Measurements from ENCODE around the gene PPP2R5E.
"Not testable (repeated sequence)": the region's sequence is repeated elsewhere in the genome, so short reads cannot be mapped to it uniquely, and the experiment has no call there.

The PPP2R5E gene

DNA sequence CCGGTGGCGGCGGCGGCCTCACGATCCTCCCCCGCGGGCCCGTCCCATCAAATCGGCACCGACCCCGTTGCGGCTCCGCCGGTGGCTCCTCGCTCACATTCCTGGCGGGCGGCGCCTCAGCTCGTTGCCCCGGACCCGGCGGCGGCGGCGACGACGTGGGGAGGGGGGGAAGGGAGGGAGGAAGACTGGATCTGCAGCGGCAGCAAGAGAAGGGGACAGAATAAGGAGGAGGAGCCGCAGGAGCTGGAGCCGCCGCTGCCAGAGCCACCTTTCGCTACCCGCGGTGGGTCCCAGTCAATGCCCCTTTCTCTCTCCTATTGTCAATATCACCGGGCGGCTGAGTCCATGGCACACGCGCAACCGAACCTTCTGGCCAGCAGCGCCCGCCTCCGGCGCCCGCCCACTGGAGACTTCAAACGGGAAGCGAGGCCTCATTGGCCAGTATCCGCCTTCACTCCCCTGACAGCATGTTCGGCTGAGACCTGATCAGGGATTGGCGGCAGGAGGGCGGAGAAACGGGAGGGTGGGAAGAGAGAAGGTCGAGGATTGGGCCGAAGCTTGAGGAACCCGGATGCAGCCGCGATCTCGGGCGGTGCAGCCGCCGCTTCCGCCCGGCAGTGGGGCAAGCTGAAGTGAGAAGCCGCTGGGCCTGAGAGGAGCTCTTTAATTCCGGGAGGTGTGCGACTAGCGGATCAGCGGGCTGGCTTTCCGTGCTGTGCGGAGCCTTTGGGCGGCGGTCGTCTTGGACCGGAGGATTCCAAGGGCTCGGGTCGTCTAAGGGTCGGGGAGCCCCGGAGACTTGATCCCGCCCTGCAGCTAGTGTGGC, at the start of gene PPP2R5E:
Gene PPP2R5E, minus strand, starts transcription at position 378 of the 826 bp plus-strand sequence. CDS start 3,692 bp downstream, outside the sequence.
- DNase-seq = peak; percentile 90 to 96 (median 94)

DNA sequence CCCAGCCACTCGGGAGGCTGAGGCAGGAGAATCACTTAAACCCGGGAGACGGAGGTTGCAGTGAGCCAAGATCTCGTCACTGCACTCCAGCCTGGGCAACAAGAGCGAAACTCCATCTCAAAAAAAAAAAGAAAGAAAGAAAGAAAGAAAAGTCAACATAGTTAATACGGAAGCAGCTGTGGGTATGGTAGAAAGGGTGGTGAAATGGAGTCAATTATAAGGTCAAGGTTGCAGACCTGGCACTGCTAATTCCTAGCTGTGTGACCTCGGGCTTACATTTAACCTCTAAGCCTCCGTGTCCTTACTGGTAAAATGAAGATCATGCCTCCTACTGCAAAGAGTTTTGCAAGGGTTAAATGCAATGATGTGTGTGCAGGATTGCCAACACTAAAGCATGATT, 39.9 kb upstream of the PPP2R5E start:
- not testable (repeated sequence) for DNase-seq

DNA sequence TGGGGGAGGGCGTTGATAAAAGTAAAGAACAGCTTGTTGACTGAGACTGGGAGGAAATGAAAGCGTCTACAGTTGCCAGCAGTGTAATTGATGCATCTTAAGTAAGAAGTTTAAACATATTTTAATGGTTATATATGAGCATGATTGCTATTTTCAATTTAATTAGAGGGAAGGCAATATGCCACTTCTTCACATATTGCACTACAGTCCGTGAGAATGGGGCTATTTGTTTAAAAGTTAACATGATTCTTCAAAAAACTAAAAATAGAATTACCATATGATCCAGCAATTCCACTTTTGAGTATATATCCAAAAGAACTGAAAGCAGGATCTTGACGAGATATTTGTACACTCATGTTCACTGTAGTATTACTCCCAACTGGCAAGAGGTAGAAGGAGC, 38.3 kb upstream of the PPP2R5E start:
- DNase-seq = no peak

DNA sequence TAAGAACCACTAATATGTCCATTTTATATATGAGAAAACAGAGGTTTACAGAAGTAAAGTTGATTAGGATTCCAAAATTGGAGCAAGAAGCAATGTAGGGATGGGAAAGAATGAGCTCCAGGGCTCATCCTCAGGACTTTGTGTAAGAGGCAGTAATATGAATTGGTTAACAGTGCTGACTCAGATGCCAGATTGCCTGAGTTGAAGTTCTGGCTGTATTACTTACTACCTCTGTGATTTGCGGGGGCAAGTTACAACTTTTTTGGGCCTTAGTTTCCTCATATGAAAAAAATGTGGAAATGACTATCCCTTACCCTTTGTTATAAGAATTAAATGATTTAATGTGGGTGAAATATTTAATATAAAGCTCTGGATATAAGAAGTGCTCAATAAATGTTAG, 35.1 kb upstream of the PPP2R5E start:
- DNase-seq = no peak

DNA sequence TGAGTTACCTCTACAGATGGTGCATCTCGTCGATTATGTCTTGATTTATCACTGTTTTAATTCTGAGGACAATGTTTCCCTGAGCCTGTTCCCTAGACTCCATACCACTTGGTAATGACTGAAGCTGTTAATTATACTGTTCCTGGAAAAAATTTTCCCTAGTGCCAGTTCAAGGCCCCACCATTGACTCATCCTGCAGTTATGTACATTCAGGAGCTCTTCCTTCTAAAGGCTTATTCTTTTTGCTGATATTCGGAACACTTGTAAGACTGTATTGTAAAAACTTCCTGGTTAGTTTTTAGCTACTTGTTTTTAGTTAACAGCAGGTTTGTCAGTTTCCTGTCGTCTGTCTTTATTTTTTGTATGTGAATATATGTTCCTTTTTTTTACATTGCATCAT, 30.4 kb upstream of the PPP2R5E start:
- DNase-seq = no peak

DNA sequence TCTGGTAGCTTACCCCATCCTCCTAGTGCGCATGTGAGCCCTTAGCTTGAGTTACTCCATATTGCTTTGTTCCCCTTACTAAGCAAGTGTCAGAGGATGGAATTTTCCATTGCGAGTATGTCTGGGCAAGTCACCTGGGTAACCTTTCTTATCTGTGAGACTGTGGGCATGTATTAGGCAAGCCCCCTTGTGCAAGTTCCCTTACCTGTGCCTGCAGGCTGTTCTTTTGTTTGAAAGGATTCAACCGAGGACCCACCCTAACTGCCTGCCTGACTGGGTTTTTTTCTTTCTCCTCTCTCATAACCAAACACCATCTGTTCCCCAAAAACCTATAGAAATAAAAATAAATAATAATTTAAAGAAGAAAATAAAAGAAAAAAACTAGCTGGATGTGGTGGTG, 22.3 kb upstream of the PPP2R5E start:
- DNase-seq = no peak

DNA sequence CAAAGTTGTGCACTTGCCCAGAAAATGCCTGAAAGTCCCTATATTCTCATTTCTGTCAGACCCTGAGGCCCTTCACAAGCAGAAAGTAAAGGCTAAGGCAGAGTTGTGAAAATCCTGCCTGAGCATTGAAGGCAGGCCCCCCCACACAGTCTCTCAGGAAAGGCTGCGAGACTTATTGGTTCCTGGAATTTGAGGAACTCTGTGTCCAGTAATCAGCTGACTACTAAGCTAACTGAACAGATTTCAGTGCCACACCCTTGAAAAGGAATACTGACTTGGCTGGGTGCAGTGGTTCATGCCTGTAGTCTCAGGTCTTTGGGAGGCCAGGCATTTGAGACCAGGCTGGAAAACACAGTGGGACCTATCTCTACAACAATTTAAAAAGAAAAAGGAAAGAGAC, 21.1 kb upstream of the PPP2R5E start:
- no peak for DNase-seq

DNA sequence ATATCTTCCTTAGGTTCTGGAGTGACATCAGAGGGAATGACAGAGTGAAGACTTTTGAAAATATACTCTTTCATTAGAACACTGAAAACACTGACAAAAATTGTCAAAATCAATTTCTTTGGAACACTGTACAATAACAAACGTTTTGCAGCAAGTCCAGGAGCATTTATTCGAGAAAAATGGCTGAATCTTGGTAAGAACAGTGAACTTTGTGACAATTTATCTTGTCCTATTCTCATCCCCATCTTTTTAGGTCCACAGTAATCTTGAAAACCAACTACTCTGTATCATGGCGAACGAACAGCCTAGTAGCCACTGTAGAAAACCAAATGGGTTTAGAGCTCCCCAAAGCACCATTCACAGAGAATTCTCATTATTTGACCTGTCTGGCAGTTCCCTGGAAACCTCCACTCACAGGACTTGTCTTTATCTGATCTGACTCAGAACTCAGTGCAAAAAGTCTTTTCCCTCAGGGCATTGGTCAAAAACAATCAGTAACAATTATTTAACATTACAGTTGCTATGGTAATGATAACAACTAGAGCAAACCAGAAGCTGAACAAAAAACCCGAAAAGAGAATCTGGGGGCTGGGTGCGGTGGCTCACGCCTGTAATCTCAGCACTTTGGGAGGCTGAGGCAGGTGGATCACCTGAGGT, 20.3 kb upstream of the PPP2R5E start:
- DNase-seq = no peak

DNA sequence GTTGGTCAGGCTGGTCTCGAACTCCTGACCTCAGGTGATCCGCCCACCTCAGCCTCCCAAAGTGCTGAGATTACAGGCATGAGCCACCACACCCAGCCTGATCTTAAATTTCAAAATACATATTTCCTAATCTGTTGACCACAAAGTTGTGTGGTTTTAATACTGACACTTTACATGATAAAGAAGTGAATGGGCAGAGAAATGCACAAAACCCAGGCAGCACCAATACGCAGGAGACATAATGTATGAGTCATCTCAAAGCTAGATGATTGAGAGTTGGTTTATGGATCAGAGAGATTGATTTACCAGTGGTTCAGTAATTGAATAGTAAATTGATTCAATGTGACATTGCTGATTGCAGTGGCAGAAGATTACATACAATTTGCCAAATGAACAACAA, 19.2 kb upstream of the PPP2R5E start:
- DNase-seq = no peak

DNA sequence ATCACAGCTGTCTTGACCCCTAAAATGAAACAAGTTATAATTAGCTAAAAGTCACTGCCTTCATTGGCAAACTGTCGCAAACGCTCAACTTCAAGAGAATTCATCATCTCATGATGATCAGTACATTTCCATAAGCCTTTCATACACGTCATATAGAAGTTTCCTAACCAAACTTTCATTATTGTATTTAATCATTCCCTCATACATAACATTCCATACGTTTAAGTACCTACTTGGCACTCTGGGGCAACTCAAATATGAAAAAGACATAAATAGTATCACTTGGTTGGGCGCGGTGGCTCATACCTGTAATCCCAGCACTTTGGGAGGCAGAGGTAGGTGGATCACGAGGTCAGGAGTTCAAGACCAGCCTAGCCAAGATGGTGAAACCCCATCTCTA, 12.4 kb upstream of the PPP2R5E start:
- DNase-seq = no peak

DNA sequence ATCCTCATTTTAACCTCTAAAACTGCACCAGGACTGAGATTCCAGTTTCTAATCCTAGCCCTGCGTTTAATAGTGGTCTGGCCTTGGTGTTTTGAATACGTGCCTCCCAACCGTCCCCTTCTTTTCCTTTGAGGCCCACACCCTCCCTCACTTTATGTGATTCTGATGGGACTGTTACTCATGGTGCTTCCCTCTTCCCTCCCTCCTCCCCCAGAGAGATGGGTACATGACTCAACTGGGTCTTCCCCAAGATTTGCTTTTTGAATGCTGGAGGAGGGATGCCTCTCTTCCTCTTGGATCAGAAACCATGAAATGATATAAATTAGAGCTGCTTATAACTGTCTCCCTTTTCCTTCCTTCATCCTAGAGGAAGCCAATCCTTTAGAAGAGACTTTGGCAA, 8.2 kb upstream of the PPP2R5E start:
- DNase-seq = no peak

DNA sequence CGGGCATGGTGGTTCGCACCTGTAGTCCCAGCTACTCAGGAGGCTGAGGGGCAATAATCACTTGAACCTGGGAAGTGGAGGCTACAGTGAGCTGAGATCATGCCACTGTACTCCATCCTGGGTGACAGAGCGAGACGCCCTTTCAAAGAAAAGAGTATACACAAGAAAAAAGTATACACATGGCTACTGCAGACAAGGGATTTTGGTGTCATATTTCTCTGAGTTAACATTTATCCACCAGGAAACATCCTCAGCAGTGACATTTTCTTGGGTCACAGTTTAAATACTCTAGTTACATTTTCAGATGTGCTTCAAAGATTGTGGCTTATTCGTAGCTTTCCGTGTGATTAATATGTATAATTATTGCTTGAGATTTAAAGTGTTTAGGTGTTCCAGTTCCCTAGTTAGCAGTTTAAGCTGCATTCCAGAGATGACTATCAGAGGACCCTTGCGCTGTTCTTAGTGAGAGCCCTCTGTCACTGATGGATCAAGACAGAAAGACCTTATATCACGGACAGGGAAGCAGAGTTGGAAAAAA, 4.7 kb upstream of the PPP2R5E start:
- DNase-seq = no peak

DNA sequence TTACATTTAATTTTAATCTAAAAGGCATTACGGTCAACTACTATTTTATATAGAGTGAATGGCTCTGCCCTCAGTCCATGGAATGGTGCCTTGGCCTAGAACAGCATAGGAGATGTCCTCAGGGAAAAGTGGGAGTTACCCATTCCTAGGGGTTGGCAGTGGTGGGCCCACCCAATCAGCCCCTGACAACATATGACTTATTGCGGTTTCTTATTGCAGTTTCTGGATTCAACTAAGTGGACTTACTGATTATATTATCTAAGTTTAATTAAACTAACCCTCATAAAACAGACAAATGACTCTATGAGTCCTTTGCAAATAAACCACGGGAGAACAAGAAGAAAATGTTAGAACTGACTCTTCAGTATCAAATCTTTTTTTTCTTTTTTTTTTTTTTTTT, 2.3 kb upstream of the PPP2R5E start:
- no peak for DNase-seq

DNA sequence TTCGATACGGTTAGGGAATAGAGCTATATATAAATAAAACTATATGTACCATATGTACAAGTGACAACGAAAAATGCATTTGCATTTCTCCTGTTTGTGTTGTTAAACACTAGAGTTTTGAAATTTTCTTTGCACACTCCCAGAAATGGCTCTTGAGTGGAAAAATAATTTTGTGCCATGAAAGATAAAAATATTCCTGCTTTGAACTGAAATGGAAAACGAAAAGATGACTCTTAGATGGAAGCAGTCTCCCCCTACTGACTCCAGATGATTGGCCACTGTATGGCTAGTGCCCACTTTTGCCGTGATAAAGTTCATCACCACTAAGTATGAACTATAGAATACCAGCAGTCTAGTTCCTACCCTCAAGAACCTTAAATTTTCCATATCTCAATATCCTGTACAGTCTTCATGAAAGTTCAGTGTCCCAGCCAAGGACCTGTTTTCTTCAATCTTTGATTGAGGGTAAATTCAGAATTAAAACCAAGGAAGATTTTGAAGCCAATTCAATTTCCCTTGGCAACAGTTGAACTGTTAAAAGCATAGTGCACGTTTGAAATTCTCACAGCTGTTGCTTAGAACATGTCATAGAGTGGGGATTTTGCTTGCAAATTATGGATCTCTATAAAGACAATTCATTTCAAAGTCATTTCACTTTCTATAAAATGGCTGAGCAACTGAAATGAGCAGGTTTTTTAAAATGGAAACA, 1.6 kb upstream of the PPP2R5E start:
- DNase-seq = no peak

DNA sequence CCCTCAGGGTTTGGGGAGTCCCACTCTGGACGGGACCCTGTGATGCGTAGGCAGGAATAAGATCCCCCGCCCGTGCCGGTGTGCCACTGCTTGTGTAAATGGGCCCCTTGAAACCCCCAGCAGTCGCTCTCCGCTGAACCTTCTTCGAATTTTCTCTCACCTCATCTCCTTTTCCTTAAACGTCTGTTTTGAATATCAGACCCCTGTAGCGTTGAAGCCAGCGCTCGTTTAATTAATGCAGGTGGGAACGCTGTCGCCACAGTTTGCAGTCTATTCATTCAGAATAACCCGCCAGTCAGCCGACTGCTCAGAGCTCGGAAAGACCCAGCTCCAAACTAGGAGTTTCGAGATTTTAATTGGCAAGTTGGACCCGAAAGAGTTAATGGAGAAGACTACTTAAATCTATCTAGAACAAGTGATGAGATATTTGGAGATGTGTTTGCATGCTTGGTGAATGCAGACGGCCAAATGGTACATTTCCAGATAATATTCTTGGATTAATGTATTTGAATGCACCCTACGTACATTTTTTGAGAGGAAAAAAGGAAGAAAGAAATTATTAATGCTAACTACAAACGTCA, 739 bp upstream of the PPP2R5E start:
- peak in 1 of 4 experiments; percentile 34 for DNase-seq

DNA sequence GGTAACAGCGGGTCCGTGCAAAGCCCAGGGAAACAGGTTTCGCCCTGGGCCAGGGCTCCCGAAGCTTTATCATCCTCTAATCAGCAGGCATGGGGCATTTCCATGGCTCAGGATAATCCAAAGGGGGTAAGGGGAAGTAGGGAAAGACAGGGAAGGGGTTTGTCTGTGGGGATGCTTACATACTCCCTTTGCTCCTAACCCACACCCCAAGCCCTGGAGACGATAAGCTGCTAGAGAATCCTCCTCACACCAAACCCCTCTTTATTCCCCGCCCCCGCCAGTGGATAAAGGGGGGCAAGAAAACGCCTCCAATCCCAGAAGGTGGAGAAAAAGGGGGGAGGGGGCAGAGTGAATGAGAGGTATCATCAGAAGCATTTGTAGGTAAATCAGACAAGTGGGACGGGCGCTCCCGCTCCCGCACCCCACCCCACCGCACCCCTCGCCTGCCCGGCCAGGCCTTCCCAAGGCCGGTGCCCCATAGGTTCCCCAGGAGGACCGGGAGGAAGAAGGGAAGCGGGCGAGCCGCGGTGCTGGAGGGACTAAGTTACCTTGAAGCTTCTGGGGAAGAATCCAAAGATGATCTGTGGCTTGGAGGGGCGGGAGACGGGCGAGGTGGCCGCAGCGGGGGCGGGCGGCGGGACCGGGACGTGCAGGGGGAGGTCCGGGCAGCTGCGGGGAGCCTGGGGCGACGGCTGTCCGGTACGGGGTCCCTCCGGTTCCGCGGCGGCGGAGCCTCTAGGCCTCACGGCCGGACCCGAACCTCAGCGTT, 762 bp downstream of the PPP2R5E start:
- peak in 2 of 4 experiments; percentile 6 to 19 for DNase-seq

DNA sequence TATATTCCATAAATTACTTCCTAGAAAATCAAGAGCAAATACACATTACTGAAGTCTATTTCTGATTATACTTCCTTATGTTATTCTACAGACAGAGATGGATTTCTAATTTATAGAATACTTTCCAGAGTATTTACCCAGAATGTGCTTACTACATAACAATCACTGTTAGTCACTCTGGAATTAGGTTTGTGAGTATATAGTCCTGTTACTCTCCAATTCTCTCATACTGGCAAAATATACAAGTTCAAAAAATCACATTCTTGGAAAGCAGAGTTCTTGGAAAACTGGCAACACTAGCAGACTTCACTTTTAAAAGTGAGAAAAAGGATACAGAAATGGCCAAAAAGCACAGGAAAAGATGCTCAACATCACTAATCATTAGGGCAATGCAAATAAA, 7.3 kb downstream of the PPP2R5E start:
- no peak for DNase-seq

DNA sequence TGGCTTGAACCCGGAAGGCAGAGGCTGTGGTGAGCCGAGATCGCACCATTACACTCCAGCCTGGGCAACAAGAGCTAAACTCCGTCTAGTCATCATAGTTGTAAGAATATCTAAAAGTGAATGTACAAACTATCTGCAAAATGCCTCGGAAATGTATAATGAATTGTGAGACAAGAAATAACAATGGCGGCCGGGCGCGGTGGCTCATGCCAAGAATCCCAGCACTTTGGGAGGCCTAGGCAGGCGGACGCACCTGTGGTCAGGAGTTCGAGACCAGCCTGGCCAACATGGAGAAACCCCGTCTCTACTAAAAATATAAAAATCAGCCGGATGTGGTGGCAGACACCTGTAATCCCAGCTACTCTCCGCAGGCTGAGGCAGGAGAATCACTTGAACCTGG, 9.7 kb downstream of the PPP2R5E start:
- DNase-seq = no peak

DNA sequence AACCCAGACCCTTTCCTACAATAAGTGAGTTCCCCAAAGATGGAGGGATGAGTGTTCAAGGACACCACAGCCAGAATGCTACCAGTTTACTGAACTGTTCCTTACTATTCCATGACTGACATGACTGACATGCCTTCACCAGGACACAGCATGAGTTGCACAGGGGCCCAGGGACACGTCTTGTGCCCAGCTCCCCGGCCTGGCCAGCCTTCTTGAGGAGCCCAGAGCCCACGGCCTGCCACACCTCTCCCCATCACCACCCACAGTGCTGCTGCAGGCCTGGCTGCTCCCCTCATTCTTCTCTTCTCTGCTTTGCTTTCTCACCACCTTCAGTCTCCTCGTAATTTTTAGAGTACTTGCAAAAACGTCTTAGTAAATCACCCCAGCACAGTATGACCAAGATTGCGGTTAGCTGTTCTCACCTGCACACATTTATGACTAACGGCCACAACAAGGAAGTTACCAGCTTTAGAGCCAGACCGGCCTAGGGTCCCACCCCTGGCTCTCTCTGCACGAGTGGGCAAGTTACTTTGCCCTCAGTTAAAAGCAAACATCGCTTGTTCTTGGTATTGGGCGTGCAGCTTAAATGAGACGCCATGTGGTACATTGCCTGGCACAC, 18.5 kb downstream of the PPP2R5E start:
- no peak for DNase-seq

DNA sequence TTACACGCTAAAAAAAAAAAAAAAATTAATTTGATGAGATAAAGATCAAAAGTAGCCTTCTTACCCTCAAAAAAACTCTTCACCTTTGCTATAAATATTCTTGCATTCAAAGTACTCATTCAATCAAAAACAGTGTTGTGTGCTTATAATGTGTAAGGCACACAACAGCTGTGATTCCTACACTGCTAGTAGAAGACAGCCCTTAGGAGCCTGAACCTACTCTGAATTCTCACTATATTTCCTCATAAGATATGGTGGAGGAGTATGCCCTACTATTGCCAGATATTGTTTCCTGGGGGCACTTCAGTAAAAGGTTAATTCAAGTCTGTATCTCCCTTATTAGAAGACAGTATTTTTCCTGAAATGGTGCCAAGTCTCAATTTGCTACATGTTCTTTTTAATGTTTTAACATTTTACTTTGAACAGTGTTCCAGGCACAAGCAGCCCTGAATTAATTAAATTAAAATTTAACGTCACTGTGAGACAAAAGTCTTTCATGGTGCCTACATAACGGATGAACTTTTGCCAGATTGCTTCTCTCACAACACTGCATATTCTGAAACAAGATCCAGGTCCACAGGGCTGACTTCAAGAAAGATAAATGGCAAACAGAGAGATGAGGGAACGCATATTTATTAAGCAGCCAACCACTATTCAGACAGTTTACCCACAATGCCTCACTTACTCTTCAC, 19.3 kb downstream of the PPP2R5E start:
- no peak for DNase-seq

DNA sequence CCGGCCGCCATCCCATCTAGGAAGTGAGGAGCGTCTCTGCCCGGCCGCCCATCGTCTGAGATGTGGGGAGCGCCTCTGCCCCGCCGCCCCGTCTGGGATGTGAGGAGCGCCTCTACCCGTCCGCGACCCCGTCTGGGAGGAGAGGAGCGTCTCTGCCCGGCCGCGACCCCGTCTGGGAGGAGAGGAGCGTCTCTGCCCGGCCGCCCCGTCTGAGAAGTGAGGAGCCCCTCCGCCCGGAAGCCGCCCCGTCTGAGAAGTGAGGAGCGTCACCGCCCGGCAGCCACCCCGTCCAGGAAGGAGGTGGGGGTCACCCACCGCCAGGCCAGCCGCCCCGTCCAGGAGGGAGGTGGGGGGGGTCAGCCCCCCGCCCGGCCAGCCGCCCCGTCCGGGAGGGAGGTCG, 20.7 kb downstream of the PPP2R5E start:
- not testable (repeated sequence) for DNase-seq

Data from activated CD4-positive, CD25-positive, alpha-beta regulatory T cell (primary cell).